DMS114 treated with DMSO at 0.1 percent for 48 hours (cell line): ENCODE results near the gene NELL1.

Experiments used
- DNase-seq: peaks from one replicate; lab custom pipeline; 2025; ENCODE audit not compliant: unreplicated experiment; lab: John Stamatoyannopoulos, UW

Gene NELL1

GRCh38 chr11:20937826-20938225 lies 268.4 kb downstream of the NELL1 start:
- DNase-seq = no peak

DNA sequence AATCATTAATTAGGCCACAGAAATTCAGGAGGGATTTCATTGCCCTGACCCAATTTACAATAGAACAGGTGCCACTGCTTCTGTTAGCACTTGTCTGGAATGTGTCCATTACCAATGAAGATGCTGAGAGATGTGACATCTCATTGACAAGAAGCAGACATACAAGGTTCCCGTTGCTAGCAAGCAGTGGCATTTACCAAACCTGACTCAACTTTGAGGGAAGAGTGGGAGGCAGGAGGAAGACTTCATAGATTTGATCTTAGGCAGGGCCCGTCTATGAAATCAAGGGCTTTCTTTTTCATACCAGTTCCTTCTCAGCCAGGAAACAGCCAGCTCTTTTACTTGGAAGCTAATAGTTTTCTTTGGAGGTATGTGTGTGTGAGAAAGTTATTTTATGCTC lies 280.2 kb downstream of the NELL1 start:
- DNase-seq = no peak

- no peak for DNase-seq
Measured at GRCh38 chr11:20962581-20962980, 293.2 kb downstream of the NELL1 start.

GRCh38 chr11:20963596-20963995 lies 294.2 kb downstream of the NELL1 start:
- no peak for DNase-seq

- no peak for DNase-seq
Measured at GRCh38 chr11:20964985-20965384, 295.6 kb downstream of the NELL1 start.

GRCh38 chr11:20966489-20966888 lies 297.1 kb downstream of the NELL1 start:
- DNase-seq = no peak

DNA sequence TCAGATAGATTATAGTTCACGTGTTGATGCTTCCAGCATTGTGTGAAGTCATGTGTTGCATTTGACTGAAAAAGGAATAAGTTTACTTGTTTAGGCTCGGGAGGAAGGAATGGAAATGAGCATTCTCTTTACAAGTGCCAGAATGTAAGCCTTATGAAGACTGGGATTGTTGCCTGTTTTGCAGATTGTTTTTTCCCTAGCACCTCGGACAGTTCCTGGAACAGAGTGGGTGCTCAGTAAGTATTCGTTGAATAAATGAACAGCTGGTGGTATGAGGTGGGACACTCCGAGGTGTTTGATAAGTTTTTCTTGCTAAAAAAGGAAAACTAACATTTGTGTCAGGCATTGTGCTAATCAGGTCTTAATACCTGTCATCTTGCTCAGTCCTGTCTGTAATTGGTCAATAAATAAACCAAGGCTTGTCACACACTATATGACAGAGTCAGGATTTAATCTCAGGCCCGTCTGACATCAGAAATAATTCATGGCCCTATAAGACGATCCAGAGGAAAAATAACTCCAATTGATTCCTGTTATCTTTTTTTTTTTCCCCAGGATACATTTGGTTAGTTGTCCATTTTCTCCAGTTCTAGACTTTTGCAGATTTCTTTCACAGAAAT lies 304.7 kb downstream of the NELL1 start:
- DNase-seq = no peak

DNA sequence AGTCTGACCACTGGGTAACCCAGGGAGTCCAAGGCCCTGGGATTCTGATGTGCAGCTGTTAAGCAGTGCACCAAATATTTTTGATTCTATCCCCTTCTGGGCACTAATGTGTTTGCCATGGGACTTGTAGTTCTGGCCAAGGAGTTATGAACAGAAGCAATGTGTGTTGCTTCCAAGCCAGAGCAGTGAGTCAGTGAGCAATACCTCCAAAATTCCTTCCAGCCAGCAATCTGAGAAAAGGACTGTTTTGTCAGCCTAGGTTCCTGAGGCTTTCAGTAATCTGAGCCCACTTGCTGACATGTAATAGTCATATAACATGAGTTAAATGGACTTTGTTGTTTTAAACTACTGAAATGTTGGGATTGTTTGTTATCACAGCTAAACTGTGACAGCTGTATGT lies 311.4 kb downstream of the NELL1 start:
- no peak for DNase-seq

DNA sequence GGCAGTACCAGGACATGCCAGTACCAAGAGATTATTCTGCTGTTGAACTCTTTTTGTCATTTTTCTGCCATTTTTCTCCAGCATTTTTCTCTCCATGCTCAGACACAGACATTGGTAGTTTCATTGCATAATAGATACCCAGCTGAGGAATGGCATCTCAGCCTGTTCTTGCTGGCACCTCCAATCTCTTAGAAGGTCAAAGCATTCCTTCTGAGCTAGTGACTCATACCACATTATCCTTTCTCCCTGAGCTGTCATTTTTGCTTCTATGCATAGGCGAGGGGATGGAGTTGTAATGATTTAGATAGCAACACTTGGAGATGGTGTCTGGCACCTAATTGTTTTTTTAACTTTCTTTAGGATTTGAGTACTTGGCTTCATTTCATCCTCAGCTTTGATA lies 321.1 kb downstream of the NELL1 start:
- no peak for DNase-seq

DNA sequence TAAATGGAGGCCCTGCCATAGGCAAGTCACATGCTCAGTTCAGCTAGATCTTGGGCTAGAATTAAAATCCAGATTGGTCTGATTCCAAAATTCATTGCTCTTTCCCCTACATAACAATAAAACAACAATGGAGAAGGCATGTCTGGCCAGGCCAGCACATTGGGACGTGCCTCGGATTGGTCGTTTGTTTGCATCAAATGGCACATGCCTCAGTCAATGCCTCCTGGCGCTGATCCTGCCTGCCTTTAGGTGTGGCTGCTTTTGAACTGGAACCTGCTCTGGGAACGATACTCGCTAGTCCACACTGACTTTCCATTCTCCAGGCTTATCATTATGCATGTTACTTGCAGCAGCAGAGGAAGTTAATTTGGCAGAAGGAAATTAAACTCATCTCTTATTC lies 322.1 kb downstream of the NELL1 start:
- no peak for DNase-seq

- DNase-seq = no peak
Measured at GRCh38 chr11:21007297-21007696, 337.9 kb downstream of the NELL1 start.

DNA sequence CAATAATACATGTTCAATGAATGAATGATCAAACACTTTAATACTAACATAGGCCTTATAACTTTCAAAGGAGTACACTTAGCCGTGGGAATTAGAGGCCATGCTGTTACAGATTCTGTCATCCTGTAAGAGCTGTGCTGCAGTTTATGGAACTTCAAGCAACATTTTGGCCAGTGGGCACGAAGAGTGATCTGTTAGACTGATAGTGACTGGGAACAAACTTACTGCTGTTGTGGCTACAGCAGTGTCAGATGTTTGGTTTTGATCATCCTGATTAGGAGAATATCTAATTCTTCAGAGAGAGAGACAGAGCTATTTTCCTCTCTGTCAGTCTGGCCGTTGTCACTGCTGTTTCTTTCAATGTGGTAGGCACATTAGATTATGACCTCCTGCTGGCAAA lies 348.9 kb downstream of the NELL1 start:
- no peak for DNase-seq

DNA sequence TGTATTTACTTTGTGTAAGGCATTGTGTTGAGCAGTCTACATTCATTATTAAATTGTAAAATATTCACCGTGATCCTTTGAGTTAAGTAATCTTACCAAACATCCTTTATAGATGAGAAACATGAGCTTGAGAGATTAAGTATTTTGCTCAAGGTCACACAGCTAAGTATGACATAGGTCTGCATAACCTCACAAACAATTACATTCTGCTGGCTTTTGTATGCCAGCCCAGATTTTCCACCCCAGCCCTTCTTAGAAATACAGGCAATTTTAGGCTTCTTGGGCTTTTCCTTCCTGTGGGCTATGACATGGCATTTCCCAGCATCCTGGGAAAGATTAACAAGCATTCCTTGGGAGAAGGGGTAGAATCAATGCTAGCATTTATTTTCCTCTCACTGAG lies 357.3 kb downstream of the NELL1 start:
- DNase-seq = no peak

GRCh38 chr11:21037850-21038249 lies 368.5 kb downstream of the NELL1 start:
- DNase-seq = no peak

DNA sequence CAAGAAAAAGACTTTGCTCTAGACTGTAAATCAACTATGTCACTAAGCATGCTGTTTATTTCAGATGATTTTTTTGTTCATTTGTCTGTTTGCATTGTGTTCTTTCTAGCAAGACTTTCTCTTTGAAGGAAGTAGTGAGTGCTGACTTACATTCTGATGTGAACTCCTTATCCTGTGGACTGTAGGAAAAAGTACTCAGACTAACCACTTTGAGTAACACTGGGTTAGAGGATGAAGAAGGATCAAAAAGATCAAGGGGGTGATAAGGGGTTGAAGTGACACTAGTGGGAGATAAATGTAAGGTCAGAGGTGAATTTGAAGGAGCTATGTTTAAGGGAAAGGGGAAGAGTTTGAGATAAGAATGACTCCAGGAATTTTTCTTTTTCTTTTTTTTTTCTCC lies 369.4 kb downstream of the NELL1 start:
- DNase-seq = no peak

DNA sequence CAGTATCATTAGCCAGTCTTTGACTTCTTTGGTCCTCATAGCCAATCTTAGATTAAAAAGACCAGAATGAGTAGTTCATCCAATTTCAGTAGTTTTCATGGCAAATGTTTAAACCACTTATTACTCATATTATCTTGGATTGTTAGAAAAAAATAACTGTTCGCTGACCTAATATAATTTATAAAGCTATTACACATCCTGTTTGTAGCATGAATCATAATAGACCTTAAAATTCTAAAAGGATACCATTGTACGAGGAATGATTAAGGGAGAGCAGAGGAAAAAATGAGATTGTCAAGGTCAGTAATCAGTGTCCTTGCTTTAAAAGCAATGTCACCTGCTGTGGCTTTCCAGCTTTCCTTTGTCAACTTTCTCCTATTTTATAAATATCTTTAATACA lies 371.2 kb downstream of the NELL1 start:
- no peak for DNase-seq

DNA sequence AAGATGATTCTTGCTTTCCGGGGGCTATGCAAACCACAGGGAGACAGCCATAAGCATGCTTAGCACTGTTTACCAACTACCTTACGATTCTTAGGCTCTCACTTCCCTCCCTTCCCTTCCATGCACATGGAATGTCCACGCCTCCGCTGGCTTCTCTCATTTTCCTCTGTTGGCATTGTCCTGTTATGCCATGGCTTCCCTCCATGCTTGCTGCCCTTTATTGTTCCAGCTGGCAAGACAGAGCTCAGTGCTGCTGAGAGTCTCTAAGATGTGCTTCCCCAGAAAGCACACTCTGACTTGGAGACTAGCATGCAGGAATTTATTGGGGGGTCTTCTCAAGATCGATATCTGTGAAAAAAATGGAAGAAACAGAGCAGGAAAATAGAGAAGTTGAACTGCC lies 379.2 kb downstream of the NELL1 start:
- no peak for DNase-seq

GRCh38 chr11:21053466-21053865 lies 384.1 kb downstream of the NELL1 start:
- no peak for DNase-seq

DNA sequence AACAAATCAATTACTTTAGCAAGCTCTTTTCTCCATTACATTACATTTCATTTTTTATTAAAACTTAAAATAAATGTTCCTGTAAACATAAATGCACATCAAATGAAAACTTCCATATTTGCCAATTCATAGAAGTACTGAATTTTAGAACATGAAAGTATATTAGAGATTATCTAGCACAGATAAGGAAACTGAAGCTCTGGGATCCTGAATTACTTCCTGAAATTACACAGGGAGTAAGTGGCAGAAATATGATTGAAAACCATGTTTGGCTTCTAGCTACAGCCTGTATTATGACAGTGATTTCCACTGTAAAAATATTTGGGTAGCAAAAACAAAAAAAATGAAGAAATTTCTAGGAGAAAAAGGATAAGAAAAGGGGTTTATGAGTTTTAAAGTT lies 387.3 kb downstream of the NELL1 start:
- no peak for DNase-seq

DNA sequence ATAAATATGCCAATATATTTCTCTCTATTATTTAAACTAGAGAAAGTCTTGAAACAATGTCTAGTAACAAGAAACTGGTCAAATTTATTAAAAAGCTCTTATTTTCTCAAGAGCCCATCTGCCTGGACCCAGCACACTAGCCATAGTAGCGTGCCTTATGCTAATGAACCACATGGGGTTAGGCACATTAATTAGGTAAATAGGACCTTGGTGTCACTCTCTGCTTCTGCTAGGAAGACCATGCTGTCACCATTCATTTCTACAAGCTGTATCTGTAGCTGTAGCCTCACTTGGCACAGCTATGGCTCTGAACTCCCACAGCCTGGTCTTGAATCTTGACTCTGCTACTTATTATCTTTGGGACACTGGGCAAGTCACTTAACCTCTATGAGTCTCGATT lies 390.5 kb downstream of the NELL1 start:
- DNase-seq = no peak

GRCh38 chr11:21066030-21066429 lies 396.6 kb downstream of the NELL1 start:
- no peak for DNase-seq

GRCh38 chr11:21068886-21069285 lies 399.5 kb downstream of the NELL1 start:
- DNase-seq = no peak

DNA sequence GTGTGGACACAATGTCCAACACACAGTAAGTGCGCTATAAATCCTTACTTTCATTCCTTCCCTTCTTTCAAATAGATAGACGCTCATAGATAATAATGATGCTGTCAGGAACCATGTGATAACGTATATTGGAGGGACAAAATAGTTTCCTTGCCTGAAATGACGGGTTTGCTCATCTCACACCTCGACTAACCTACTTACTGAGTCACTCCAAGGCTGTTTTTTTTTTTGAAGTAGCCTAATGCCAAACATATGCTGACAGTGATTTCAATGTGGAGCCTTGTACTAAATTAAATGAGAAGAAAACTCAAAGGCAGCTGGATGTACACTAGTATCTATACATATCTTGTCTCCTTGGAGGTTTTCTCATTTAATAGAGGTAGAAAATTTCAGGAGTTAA lies 400.5 kb downstream of the NELL1 start:
- DNase-seq = no peak

- no peak for DNase-seq
Measured at GRCh38 chr11:21072558-21072957, 403.2 kb downstream of the NELL1 start.
